Stimulated activated CD8-positive, alpha-beta memory T cell treated with anti-CD3 and anti-CD28 coated beads, Interleukin-7, amount 100 ng/mL, for 48 hours (primary cell): ENCODE measurements around the gene ARID3A.
"Not testable (repeated sequence)": the region's sequence is repeated elsewhere in the genome, so short reads cannot be mapped to it uniquely, and the experiment has no call there.

ENCODE experiments used
- DNase-seq, 2 donors: peaks; one replicate each; pipeline ENCODE4 v3.0.0-alpha.2; 2020; ENCODE audit warnings: low read depth in 1 of 2; ENCODE audit errors: extremely low read depth in 1 of 2

Gene ARID3A

DNA sequence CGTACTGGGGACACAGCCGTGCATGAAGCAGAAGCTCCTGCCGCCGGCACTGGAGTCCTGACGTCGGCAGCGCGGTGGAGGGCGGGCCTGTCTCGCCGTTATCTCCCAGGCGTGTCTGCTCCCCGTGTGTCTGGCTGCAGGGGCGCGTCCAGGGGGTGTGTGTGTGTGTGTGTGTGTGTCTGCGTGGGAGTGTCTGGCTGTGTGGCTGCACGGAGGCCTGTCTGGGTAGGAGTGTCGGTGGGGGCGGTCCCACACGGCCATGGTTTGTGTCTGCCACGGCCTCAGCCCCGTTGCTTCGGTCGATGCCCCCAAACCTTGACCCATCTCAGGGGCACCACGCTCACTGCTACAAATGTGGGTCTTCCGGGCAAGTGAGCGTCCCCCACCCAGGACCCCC, 18.3 kb downstream of the ARID3A start:
- no peak for DNase-seq

DNA sequence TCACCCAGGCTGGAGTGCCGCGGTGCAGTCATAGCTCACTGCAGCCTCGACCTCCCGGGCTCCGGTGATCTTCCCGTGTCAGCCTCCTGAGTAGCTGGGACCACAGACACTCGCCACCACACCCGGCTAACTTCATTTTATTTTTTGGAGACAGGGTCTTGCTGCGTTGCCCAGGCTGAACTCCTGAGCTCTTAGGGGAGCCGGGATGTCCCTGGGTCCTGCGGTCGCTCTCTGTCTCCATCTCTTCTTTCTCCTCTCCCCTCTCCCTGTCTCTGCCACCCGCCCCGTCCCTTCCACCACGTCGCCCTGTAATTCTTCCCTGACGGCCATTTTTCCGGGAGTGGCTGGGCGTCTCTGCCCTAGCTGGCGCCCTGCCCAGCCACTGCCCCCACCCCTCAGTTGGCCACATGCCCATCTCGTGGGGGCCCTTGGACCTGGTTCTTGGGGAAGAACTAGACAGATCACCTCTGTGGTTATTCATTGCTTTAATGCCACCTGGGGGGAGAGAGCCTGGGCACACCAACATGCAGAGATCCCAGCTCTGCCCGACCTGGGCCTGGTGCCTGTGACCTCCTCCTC, 18.9 kb downstream of the ARID3A start:
- no peak for DNase-seq

DNA sequence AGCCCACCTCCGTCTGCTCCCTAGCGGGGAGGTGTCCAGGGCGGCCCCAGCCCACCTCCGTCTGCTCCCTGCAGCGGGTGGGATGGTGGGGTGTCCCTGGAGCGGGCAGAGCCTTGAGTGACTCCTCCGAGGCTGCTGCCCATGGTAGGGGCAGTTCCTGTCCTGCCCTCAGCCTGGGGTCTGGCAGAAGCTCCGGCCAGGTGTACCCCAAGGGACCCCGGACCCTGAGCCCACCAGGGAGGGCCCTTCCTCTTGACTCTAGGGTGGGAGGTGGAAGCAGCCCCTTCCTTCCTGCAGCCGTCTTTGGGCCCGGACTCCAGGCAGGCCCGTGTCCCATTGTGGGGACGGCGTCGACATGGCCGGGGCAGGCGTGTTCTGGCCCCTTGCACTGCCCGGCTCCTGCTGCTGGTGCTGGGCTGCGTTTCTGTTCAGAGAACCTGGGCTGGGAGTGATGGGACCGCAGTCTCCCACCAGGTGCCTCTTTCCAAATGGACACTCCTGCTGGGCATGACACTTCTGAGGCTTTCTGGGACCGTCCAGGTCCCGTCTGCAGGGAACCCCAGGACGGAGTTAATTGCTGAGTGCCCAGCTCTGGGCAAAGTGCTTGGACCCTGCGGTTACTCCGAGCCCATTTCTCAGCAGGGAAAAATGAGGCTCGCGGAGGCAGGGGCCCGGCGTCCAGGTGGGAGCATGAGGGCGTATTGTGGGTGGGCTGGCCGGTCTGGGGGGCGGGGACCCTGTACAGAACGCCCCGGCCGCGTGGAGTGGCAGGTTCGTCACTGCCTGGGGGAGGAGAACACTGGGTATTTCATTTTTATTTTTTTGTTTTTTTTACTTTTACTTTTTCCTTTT, 19.8 kb downstream of the ARID3A start:
- DNase-seq = no peak

DNA sequence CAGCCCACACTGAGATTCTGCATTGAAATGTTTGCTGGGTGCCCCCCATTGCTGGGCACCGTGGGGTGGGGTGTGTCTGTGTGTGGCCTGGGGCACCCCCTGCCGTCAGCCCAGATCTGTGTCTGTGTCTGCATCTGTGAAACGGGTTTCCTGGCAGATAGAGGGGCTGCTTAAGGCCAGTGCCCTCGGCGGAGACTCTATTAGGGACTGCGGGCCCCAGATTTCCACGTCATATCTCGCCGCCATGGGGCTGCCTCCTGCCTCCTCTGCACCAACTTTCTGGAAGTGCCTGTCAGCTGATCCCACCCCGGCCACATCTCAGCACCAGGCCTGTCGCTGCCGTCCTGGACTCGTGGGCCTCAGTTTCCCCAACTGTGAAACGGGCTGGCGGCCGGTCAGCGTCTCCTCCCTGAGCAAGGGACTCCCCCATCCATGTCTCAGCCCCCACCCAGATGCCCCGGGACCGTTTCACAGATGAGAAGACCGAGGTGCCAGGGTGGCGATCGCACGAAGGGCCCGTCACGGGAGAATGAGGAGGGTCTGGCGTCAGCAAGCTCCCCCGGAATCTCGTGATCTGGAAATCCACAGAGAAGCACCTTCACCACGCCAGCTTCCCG, 21.4 kb downstream of the ARID3A start:
- no peak for DNase-seq

DNA sequence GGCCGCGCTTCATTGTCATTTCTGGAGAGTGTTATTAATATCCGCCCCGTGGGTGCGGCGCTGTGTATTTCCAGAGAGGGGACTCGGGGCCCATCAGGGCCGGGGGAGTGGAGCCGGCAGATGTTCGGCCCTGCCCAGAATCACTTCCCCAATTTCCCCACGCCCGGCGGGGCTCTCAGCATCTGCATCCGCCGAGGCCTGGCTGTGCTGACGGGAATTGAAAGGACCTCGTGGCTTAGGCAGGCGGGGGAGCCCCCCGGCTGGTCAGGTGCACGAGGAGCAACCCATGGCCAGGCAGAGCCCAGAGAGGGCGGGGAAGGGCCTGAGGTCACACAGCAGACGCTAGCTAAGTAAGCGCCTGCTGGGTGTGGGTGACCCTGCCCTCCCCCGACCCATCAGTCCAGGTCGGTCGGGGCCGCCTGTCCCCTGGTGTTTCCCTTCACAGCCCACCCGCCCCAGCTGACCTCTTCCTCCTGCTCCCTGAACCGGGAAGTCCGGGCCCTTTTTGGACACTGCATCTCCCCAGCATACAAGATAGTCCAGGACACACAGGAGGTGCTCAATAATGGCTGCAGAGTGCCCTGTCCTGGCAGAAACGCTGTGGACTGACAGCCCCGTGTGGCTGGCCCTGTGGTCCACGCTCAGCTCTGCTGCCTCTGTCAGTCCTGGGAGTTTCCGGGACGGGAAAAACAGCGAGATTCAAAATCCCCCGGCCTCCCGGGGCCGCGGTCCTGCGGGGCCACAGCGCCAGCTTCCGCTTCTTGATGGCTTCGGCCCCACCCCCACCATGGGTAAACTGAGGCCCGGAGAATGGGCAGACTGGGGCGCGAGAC, 22.1 kb downstream of the ARID3A start:
- no peak for DNase-seq

DNA sequence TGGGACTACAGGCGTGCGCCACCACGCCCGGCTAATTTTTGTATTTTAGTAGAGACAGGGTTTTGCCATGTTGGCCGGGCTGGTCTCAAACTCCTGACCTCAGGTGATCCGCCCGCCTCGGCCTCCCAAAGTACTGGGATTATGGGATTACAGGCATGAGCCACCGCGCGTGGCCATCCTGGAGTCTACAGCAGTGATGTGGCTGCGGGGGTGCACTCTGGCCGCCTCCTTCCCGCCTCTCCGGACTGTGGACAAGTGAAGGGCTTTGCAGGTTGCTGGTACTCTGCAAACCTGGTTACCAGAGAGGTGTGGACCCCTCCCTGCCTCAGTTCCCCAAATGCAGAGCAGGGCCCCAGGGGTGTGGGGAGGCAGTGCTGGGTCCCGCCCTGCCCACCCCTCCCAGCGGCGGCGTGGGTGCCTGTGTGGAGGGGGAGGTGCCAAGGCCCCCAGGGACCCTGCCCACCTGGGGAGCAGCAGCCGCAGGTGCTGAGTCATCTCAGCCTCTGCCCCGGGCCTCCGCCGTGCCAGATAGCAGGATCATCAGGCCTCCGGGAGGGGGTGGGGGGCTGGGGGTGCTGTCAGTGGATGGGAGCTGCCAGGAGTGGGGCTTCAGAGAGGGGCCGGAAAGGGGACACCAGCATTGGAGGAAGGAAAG, 23.1 kb downstream of the ARID3A start:
- no peak for DNase-seq

DNA sequence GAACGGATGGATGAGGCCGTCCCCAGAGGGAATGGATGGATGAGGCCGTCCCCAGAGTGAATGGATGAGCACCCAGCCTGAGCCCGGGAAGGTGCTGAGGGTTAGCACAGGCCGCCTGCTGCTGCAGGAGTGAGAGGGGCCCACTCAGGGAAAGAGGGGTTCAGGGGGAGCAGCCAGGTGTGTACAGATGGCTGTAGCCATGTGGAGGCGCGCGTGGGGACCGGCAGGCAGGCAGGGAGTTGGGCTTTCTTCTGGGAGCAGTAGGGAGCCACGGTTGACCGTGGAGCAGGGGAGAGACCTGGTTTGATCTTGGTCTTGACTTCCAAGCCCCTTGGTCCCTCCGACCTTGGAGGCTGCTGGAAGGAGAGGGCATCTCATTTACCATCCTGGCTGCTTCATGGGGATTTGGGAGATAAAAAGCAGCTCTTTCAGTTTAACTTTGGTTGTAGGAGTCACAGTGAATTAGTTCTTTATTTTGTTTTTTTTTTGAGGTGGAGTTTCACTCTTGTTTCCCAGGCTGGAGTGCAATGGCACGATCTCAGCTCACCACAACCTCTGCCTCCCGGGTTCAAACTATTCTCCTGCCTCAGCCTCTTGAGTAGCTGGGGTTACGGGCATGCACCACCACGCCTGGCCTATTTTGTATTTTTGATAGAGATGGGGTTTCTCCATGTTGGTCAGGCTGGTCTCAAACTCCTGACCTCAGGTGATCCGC, 24.7 kb downstream of the ARID3A start:
- no peak for DNase-seq

DNA sequence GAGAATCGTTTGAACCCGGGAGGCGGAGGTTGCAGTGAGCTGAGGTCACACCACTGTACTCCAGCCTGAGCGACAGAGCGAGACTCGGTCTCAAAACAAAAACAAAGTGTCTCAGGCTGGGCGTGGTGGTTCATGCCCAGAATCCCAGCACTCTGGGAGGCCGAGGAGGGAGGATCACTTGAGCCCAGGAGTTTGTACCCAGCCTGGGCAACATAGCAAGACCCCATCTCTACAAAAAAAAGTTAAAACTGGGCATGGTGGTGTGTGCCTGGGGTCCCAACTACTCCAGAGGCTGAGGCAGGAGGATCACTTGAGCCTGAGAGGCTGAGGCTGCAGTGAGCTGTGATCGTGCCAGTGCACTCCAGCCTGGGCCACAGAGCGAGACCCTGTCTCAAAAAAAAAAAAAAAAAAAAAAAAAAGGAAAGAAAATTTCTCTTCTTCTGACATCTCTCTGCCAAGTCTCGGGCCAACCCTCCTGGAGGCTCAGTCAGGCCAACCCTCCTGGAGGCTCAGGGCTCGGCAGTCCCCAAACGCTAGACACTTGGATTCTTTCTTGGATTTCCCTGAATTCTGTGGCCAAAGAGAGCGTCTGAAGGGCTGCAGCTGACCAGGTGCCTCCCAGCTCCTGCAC, 26.3 kb downstream of the ARID3A start:
- DNase-seq = no peak

DNA sequence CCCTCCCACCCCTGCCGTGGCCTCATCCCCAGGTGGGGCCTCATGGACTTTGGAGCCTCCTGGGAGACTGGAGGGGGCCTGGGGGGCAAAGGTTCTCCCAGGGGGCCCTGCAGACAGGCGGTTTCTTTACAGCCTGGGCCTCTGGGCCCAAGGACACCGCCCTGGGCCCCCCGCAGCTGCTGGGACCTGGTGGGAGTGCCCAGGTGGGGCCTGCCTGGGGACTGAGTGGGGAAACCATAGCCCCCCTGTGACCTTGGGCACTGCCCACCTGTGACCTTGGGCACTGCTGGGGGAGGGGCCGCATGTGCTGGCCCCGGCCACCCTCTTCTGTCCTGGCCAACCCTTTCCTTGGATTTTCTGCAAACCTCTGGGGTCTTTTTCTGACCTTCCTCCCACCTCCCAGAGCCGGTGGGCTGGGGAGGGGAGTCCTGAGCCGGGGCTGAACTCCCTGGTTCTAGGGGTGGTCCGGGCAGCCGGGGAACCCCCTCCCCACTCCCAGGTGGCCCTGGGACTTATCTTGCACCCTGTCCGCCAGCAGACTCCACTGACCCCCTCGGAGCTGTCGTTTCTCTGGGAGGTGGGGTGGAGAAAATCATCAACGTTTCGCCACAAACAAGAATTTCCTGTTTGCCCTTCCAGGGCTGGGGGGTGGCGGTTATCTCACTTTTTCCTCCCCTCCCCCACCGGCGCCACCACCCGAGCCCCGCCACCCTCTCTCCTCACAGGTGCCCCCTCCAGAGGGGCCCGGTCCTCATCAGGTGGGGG, 27.0 kb downstream of the ARID3A start:
- DNase-seq = no peak

DNA sequence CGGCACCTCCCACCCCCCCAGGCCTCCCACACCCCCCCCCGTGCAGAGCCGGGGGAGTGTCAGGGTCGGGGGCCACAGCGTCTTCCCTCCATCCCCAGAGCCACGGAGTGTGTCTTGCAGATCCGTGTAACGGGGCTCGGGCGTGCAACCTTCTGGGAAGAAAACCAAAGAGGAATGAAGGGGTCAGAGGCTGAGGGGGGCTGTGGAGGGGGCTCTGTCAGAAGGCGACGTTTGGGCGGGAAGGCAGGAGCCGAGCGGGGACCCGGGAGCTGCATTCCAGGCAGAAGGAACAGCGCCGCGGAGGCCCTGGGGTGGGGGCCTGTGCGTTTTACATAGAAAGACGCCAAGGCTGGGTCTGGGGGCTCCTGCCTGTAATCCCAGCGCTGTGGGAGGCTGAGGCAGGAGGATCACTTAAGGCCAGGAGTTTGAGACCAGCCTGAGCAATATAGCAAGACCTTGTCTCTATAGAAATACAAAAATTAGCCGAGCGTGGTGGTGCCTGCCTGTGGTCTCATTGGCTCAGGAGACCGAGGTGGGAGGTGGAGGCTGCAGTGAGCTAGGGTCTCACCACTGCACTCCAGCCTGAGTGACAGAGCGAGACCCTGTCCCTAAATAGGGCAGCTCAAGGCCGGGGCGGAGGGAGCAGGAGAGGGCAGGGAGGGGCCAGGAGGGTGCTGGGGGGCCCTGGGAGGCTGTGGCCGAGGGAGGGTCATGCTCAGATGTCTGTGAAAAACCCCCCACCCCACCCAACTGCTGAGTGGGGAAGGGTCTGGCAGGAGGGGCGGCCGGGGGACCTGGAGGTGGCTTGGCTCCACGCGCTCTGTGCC, 27.8 kb downstream of the ARID3A start:
- DNase-seq = no peak

DNA sequence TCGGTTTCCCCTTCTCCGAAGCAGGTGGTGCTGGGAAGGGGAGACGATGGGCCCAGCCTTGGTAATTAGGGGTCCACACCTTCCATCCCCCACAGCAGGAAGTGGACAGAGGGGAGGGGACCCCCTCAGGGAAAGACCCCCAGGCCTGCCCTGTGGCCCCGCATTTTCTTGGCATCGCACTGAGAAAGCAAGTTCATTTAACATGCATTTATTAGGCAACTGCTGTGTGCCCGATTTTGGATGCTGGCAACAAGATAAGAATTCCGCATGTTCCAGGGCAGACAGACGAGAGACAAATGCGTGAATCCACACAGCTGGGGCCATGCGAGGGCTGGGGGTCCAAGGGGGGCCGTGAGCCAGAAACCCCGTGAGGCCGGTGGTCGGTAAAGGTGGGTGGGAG, 28.4 kb downstream of the ARID3A start:
- no peak for DNase-seq

DNA sequence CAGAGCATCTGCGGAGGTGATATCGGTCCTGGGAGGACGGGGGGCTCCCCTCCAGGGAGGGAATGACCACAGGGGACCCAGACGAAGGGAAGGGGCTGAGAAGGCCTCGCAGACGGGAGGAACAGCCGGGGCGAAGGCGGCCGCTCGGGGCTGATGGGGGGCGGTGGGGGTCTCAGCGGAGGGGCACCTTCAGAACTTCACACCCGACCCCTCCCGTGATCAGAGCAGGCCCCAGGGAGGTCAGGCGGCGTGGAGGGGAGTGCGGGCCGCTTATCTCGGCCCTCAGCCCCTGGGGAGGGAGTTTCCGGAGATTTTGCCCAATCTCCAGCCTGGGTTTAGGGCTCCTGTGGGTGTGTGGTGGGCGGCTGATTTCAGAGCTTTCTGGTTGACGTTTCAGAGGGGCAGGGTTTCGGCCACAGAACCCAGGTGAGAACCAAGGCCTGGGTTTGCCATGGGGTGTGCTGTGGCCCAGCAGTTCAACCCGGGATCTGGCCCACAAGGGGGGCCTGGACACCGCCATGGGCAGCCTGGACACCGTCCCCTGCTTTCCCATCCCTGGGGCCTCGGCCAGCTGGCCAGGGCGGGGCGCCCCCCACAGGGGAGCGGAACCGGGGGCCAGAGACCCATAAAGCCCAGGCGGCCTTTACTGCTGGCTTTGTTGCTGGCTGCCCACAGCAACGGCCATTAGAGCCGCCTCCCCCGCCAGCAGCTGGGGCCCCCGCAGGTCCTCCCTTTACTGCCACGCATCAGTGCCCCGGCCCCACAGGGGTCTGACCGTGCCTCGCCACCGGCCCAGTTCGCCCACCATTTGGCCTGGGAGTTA, 29.0 kb downstream of the ARID3A start:
- DNase-seq = no peak

DNA sequence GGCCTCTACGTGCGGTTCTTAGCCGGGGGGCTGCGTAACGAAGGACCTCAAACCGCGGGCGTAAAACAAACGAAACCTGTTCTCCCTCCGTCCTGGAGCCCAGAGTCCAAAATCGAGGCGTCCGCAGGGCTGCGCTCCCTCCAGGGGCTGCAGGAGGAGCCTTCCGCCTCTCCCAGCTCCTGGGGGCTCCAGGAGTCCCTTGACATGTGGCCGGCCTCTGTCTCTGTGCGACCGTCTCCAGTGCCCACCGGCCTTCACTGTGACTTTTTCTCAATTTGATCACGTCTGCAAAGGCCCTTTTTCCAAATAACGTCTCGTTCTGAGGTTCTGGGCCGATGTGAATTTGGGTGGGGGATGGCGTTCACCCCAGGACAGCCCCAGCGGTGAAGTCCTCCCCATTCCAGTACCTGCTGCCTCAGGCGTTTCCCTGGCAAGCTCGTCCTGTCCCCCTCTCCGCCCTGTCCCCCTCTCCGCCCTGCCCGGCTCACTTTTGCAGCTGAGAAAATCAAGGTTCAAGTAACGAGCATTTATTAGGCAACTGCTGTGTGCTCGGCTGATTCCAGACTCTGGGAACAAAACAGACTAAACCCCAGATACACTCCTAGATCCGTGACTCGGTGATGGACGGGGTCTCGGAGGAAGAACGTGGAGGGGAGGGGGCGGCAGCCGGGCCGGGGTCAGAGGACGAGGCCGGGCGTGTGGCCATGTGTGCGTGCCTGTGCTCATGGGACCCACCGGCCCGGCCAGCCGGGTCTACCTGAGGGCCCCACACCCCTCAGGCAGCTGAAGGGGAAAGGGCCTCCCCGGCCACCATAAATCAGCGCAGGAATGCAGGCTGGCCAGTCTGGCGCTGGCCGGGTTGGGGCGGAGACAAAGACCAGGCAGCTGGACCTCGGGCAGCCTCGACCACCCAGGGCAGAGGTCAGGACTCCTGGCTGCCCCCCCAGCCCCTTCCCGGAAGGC, 30.2 kb downstream of the ARID3A start:
- DNase-seq = no peak

DNA sequence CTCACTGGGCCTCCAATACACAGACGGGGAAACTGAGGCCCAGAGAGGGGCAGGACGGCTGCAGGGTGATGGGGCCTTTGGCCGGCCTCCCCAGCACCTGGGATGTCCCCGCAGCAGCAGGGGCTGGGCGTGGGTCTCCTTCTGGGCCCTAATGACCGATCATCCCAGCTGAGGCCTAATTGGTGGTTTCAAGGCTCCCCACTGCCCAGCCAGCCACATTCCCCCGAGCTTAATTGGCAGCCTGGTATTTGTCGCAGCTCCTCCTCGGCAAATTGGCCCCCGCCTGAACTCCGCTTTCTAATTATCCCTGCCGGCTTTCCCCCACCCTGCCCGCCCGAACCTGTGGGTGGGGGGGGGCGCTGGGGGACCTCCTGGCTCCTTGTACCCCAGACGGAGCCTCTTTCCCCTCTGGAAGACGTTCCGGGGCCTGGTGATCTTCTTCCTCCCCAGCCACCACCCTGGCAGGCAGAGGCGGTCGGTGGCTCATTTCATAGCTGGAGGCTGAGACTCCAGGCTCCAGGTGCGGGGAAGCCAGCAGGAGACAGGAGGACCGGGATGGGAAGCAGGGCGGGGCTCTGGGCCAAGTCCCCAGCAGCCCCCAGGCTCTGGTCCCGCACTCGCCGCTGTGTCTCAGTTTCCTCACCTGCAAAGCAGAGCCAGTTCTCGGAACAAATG, 31.1 kb downstream of the ARID3A start:
- no peak for DNase-seq

DNA sequence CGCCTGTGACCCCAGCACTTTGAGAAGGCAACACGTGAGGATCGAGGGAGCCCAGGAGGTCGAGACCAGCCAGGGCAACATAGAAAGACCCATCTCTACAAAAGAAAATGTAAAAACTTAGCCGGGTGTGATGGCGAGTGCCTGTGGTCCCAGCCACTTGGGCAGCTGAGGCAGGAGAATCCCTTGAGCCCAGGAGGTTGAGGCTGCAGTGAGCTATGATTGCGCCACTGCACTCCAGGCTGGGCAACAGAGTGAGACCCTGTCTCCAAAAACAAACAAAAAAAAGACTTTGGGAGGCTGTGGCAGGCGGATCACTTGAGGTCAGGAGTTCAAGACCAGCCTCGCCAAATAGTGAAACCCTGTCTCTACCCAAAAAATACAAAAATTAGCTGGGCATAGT, 31.7 kb downstream of the ARID3A start:
- not testable (repeated sequence) for DNase-seq
